Measurements from ENCODE around the gene GP1BB.

Gene GP1BB

GRCh38 chr22:19745155-19746101 lies 22.1 kb downstream of the GP1BB start:
- no peaks in the 10 kb centered on the region for H4K20me1 ChIP-seq (ENCODE audit: insufficient read depth, low read length)
- no peaks in the 10 kb centered on the region for H3K9me3 ChIP-seq (replicated peaks; ENCODE audit: insufficient read depth, low read length)
- no peak overlapping the region for H2AFZ ChIP-seq (ENCODE audit: low read length)
- no peak for DNase-seq
- no peak overlapping the region for H3K27ac ChIP-seq (ENCODE audit: low read length)
- H3K4me3 ChIP-seq (ENCODE audit: low read length), result no peak overlapping the region
- peaks cover 81% of the 10 kb centered on the region for H3K27me3 ChIP-seq (replicated peaks; ENCODE audit: insufficient read depth, low read length)
- H3K79me2 ChIP-seq (ENCODE audit: low read length), result no peaks in the 10 kb centered on the region
- TF ChIP-seq EZH2phosphoT487 (IDR thresholded peaks at IDR 0.05; ENCODE audit: low read length) (no peak), CTCF (IDR thresholded peaks at IDR 0.05; ENCODE audit: low read length) (no peak), EZH2 (optimal IDR thresholded peaks at IDR 0.05; ENCODE audit: low read depth, low read length) (no peak)
- no peak overlapping the region for H3K9ac ChIP-seq (ENCODE audit: low read length)
- no peaks in the 10 kb centered on the region for H3K9me2 ChIP-seq (replicated peaks; ENCODE audit: insufficient read depth, low read length)
- H3F3A ChIP-seq (ENCODE audit: insufficient read depth, low read length), result no peaks in the 10 kb centered on the region
- H3K4me1 ChIP-seq (ENCODE audit: low read length), result no peaks in the 10 kb centered on the region
- H3K4me2 ChIP-seq (ENCODE audit: low read depth, low read length), result no peak overlapping the region
- H3K36me3 ChIP-seq (replicated peaks; ENCODE audit: insufficient read depth, low read length), result no peaks in the 10 kb centered on the region

GRCh38 chr22:19746726-19747125 lies 23.4 kb downstream of the GP1BB start:
- no peaks in the 10 kb centered on the region for H3K4me1 ChIP-seq (ENCODE audit: low read length)
- no peak overlapping the region for H3K4me3 ChIP-seq (ENCODE audit: low read length)
- H3K4me2 ChIP-seq (ENCODE audit: low read depth, low read length), result no peak overlapping the region
- no peak overlapping the region for H2AFZ ChIP-seq (ENCODE audit: low read length)
- H3K9ac ChIP-seq (ENCODE audit: low read length), result no peak overlapping the region
- TF ChIP-seq EZH2 (optimal IDR thresholded peaks at IDR 0.05; ENCODE audit: low read depth, low read length), result no peak
- TF ChIP-seq CTCF (IDR thresholded peaks at IDR 0.05; ENCODE audit: low read length), result no peak
- TF ChIP-seq EZH2phosphoT487 (IDR thresholded peaks at IDR 0.05; ENCODE audit: low read length), result no peak
- H4K20me1 ChIP-seq (ENCODE audit: insufficient read depth, low read length), result no peaks in the 10 kb centered on the region
- H3F3A ChIP-seq (ENCODE audit: insufficient read depth, low read length), result no peaks in the 10 kb centered on the region
- H3K27ac ChIP-seq (ENCODE audit: low read length), result no peak overlapping the region
- no peaks in the 10 kb centered on the region for H3K36me3 ChIP-seq (replicated peaks; ENCODE audit: insufficient read depth, low read length)
- no peak for DNase-seq
- H3K27me3 ChIP-seq (replicated peaks; ENCODE audit: insufficient read depth, low read length), result peaks cover 81% of the 10 kb centered on the region
- H3K9me2 ChIP-seq (replicated peaks; ENCODE audit: insufficient read depth, low read length), result no peaks in the 10 kb centered on the region
- no peaks in the 10 kb centered on the region for H3K79me2 ChIP-seq (ENCODE audit: low read length)
- H3K9me3 ChIP-seq (replicated peaks; ENCODE audit: insufficient read depth, low read length), result no peaks in the 10 kb centered on the region

GRCh38 chr22:19747551-19747950 lies 24.2 kb downstream of the GP1BB start:
- Histone ChIP-seq H3K9me3 (replicated peaks; ENCODE audit: insufficient read depth, low read length) (no peaks in the 10 kb centered on the region), H3K4me1 (ENCODE audit: low read length) (no peaks in the 10 kb centered on the region), H3K4me2 (ENCODE audit: low read depth, low read length) (no peak overlapping the region), H2AFZ (ENCODE audit: low read length) (no peak overlapping the region), H3F3A (ENCODE audit: insufficient read depth, low read length) (no peaks in the 10 kb centered on the region), H4K20me1 (ENCODE audit: insufficient read depth, low read length) (no peaks in the 10 kb centered on the region), H3K27me3 (replicated peaks; ENCODE audit: insufficient read depth, low read length) (peaks cover 81% of the 10 kb centered on the region), H3K9ac (ENCODE audit: low read length) (no peak overlapping the region), H3K27ac (ENCODE audit: low read length) (no peak overlapping the region), H3K79me2 (ENCODE audit: low read length) (no peaks in the 10 kb centered on the region), H3K36me3 (replicated peaks; ENCODE audit: insufficient read depth, low read length) (no peaks in the 10 kb centered on the region), H3K9me2 (replicated peaks; ENCODE audit: insufficient read depth, low read length) (no peaks in the 10 kb centered on the region), H3K4me3 (ENCODE audit: low read length) (no peak overlapping the region)
- no peak for DNase-seq
- TF ChIP-seq CTCF (IDR thresholded peaks at IDR 0.05; ENCODE audit: low read length), result no peak
- no peak for TF ChIP-seq EZH2 (optimal IDR thresholded peaks at IDR 0.05; ENCODE audit: low read depth, low read length)
- TF ChIP-seq EZH2phosphoT487 (IDR thresholded peaks at IDR 0.05; ENCODE audit: low read length), result no peak
